ENCODE data around the gene TAGAP. TPM values are rescaled to one million over a fixed set of nuclear protein-coding genes. Genes with fewer than 3 reads are reported as not detected.

Gene TAGAP
- total and polyA plus RNA-seq, 10 of the 15 experiments (the other 5 are each of a cell fraction or from before 2014, with no cell fraction given): 5.3 to 27.4 (median 18.9) TPM

- TF ChIP-seq ZBTB4 (CRISPR knock-in tag; IDR thresholded peaks at IDR 0.05): no peak
- TF ChIP-seq PAX5 (IDR thresholded peaks at IDR 0.05; ENCODE audit: borderline replicate concordance, low read depth, low read length): no peak
- TF ChIP-seq MTA2 (IDR thresholded peaks at IDR 0.05; ENCODE audit: low read depth): no peak
- TF ChIP-seq TAF1 (IDR thresholded peaks at IDR 0.05; ENCODE audit: borderline replicate concordance, low read depth, low read length): no peak
- TF ChIP-seq JUNB (IDR thresholded peaks at IDR 0.05): peak; percentile 90
- no peak for TF ChIP-seq RELA (IDR thresholded peaks at IDR 0.05; ENCODE audit: borderline replicate concordance, partially characterized antibody)
- no peak for TF ChIP-seq NR2C2 (IDR thresholded peaks at IDR 0.05; ENCODE audit: borderline replicate concordance, control insufficient read depth, insufficient read length, low read depth)
- TF ChIP-seq DPF2 (IDR thresholded peaks at IDR 0.05): no peak
- TF ChIP-seq POLR2AphosphoS5 (IDR thresholded peaks at IDR 0.05; ENCODE audit: low read length): no peak
- TF ChIP-seq NR2C1 (IDR thresholded peaks at IDR 0.05): no peak
- TF ChIP-seq SRF (IDR thresholded peaks at IDR 0.05; ENCODE audit: low read depth in 2 of 2, low read length in 2 of 2): no peak
- TF ChIP-seq ZZZ3 (IDR thresholded peaks at IDR 0.05; ENCODE audit: control insufficient read depth, insufficient read length, low read depth): no peak
- TF ChIP-seq EZH2 (IDR thresholded peaks at IDR 0.05; ENCODE audit: borderline replicate concordance, control insufficient read depth, low read depth, low read length): no peak
- TF ChIP-seq STAT3 (IDR thresholded peaks at IDR 0.05; ENCODE audit: low read depth, low read length): no peak
- no peak for TF ChIP-seq LARP7 (IDR thresholded peaks at IDR 0.05)
- TF ChIP-seq GATAD2B (conservative IDR thresholded peaks at IDR 0.05; ENCODE audit: low read depth): no peak
- TF ChIP-seq ESRRA (IDR thresholded peaks at IDR 0.05; ENCODE audit: low read length): no peak
- TF ChIP-seq SIN3A (IDR thresholded peaks at IDR 0.05; ENCODE audit: low read depth, low read length): no peak
- no peak for TF ChIP-seq SMC3 (IDR thresholded peaks at IDR 0.05; ENCODE audit: borderline replicate concordance, low read length)
- TF ChIP-seq STAT1 (conservative IDR thresholded peaks at IDR 0.05): no peak
- peak; percentile 58; the same call in 1 of the 2 replicates for TF ChIP-seq RUNX3 (IDR thresholded peaks at IDR 0.05; ENCODE audit: low read length)
- no peak for TF ChIP-seq MYB (IDR thresholded peaks at IDR 0.05; ENCODE audit: borderline replicate concordance, low read depth, low read length)
- no peak for TF ChIP-seq EP300 (IDR thresholded peaks at IDR 0.05; ENCODE audit: borderline replicate concordance in 1 of 2, control insufficient read depth in 1 of 2, low read depth in 2 of 2, low read length in 2 of 2)
- TF ChIP-seq ZNF384 (IDR thresholded peaks at IDR 0.05; ENCODE audit: borderline replicate concordance, low read depth, low read length): no peak
- TF ChIP-seq SUPT20H (IDR thresholded peaks at IDR 0.05; ENCODE audit: borderline replicate concordance, control insufficient read depth, low read depth, low read length): no peak
- peak in 1 of 2 experiments; percentile 98; a peak in 2 of 4 replicates for TF ChIP-seq ETV6 (conservative IDR thresholded peaks at IDR 0.05 in 1 of 2, IDR thresholded peaks at IDR 0.05 in 1 of 2; ENCODE audit: borderline replicate concordance in 1 of 2, low read depth in 1 of 2)
- no peak for TF ChIP-seq ELK1 (IDR thresholded peaks at IDR 0.05; ENCODE audit: low read depth, low read length)
- TF ChIP-seq PML (IDR thresholded peaks at IDR 0.05; ENCODE audit: low read length): peak; percentile 55; the same call in 1 of the 2 replicates
These were observed 26.8 kb downstream of the TAGAP start (continued) for GRCh38 chr6:159017757-159018559.
